ENCODE measurements around the gene FOXP2.

DNA sequence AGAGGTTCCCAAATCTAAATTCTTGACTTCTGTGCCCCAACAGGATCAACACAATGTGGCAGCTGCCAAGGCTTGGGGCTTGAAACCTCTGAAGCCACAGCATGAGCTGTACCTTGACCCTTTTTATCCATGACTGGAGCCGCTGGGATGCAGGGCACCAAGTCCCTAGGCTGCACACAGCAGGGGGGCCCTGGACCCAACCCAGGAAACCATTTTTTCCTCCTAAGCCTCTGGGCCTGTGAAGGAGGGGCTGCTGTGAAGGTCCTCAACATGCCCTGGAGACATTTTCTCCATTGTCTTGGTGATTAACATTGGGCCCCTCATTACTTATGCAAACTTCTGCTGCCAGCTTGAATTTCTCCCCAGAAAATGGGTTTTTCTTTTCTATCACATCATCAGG is 72.6 kb downstream of the FOXP2 start:
- no peak for TF ChIP-seq GLIS3 (CRISPR knock-in tag; IDR thresholded peaks at IDR 0.05)
- TF ChIP-seq RARB (CRISPR knock-in tag; IDR thresholded peaks at IDR 0.05), result no peak
- TF ChIP-seq, protein P1, sequence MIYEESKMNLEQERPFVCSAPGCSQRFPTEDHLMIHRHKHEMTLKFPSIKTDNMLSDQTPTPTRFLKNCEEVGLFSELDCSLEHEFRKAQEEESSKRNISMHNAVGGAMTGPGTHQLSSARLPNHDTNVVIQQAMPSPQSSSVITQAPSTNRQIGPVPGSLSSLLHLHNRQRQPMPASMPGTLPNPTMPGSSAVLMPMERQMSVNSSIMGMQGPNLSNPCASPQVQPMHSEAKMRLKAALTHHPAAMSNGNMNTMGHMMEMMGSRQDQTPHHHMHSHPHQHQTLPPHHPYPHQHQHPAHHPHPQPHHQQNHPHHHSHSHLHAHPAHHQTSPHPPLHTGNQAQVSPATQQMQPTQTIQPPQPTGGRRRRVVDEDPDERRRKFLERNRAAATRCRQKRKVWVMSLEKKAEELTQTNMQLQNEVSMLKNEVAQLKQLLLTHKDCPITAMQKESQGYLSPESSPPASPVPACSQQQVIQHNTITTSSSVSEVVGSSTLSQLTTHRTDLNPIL (CRISPR knock-in tag; IDR thresholded peaks at IDR 0.05; ENCODE audit: low read depth), result no peak
- TF ChIP-seq OSR1 (CRISPR knock-in tag; IDR thresholded peaks at IDR 0.05), result no peak
- no peak for TF ChIP-seq ZFP30 (CRISPR knock-in tag; IDR thresholded peaks at IDR 0.05)
- TF ChIP-seq, protein P2, sequence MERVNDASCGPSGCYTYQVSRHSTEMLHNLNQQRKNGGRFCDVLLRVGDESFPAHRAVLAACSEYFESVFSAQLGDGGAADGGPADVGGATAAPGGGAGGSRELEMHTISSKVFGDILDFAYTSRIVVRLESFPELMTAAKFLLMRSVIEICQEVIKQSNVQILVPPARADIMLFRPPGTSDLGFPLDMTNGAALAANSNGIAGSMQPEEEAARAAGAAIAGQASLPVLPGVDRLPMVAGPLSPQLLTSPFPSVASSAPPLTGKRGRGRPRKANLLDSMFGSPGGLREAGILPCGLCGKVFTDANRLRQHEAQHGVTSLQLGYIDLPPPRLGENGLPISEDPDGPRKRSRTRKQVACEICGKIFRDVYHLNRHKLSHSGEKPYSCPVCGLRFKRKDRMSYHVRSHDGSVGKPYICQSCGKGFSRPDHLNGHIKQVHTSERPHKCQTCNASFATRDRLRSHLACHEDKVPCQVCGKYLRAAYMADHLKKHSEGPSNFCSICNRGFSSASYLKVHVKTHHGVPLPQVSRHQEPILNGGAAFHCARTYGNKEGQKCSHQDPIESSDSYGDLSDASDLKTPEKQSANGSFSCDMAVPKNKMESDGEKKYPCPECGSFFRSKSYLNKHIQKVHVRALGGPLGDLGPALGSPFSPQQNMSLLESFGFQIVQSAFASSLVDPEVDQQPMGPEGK (CRISPR knock-in tag; IDR thresholded peaks at IDR 0.05; ENCODE audit: borderline replicate concordance), result no peak
